Vagina (tissue), 2 donors: ENCODE results near the gene ETV7. TPM values are rescaled to one million over a fixed set of nuclear protein-coding genes. Genes with fewer than 3 reads are reported as not detected.

Experiments
- DNase-seq, 2 donors: peaks; one replicate each; pipeline ENCODE4 v3.0.0-alpha.2; 2017; ENCODE audit errors: extremely low spot score in 2 of 2
- H3K27ac ChIP-seq: fragments of 200-600 bp; sonication (generic); one replicate; pipeline ENCODE4 v1.5.1; 2019
- H3K27me3 ChIP-seq: fragments of 200-600 bp; sonication (generic); one replicate; pipeline ENCODE4 v1.5.1; 2019
- H3K36me3 ChIP-seq, 2 donors: fragments of 200-600 bp; sonication (generic); one replicate each; pipeline ENCODE4 v1.5.1; 2017 to 2019
- H3K4me1 ChIP-seq: fragments of 200-600 bp; sonication (generic); one replicate; pipeline ENCODE4 v1.5.1; 2019
- H3K4me3 ChIP-seq, 2 donors: fragments of 200-600 bp; sonication (generic); 1 replicate in 1 of 2; 2 replicates in 1 of 2; pipeline ENCODE4 v1.5.1; 2016 to 2019
- H3K9me3 ChIP-seq: fragments of 200-600 bp; sonication (generic); one replicate; pipeline ENCODE4 v1.5.1; 2019
- CTCF ChIP-seq, 3 experiments: fragments of 450-650 bp in 2 of 3; fragments of 200-600 bp in 1 of 3; sonication (generic) in 1 of 3; IDR thresholded peaks; one replicate each; pipeline ENCODE4 v1.5.1; 2017 to 2019; ENCODE audit warnings: antibody characterized with exemption in 3 of 3, mild to moderate bottlenecking in 2 of 3, moderate library complexity in 2 of 3
- POLR2A ChIP-seq, 2 donors: fragments of 450-650 bp; IDR thresholded peaks; one replicate each; pipeline ENCODE4 v1.6.1; 2017; ENCODE audit warnings: antibody characterized with exemption in 2 of 2, mild to moderate bottlenecking in 2 of 2, moderate library complexity in 2 of 2
- POLR2AphosphoS5 ChIP-seq, 2 donors: sonication (generic); formaldehyde crosslinking; IDR thresholded peaks; one replicate each; pipeline ENCODE4 v1.9.0; 2017; ENCODE audit warnings: antibody characterized with exemption in 2 of 2, mild to moderate bottlenecking in 2 of 2, low read depth in 1 of 2; ENCODE audit not compliant: insufficient read depth in 1 of 2
- intact Hi-C: fragments of 100-400 bp; cut with DNase I; formaldehyde crosslinking; loops from one replicate; pipeline ENCODE4 v1.15.1; 2023
- total RNA-seq: library from RNA; depleted of rRNA; stranded (reverse); fragments of >200 nt; gene quantifications from one replicate; pipeline ENCODE4 v1.2.3, GENCODE V29; 2016

ETV7 gene
- total RNA-seq, 1 donor from 2014 or later, result 2.2 TPM

DNA sequence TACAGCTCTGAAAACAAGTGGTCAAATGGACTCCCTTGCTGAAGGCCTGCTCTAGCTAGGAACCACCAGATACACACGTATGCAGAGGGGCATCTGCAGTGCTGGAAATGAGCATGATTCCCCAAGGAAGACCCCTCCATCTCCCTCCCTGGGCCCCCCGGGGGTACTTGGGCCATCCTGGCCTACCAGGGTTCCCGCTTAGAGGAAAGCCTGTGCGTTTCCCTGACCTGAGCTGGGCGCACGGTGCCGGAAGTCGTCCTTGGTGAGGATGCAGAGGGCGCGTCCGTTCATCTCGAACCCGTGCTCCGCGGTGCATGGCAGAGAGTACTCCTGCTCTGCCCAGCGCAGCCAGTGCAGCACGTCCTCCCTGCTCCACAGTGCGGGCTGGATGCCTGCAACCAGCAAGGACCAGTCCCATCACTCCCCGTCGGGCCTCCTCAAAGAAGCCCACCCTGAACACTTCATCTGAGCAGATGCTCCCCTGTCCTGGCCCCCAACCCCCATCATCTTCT, 11.8 kb downstream of the ETV7 start:
- no peaks in the 10 kb centered on the region for H3K36me3 ChIP-seq
- intact Hi-C loops, result no loop called here
- no peak overlapping the region for H3K4me3 ChIP-seq
- no peak for DNase-seq
- no peaks in the 10 kb centered on the region for H3K9me3 ChIP-seq
- no peak for TF ChIP-seq CTCF (IDR thresholded peaks at IDR 0.05)
- no peak for TF ChIP-seq POLR2AphosphoS5 (IDR thresholded peaks at IDR 0.05; ENCODE audit: insufficient read depth in 1 of 2, low read depth in 1 of 2)
- TF ChIP-seq POLR2A (IDR thresholded peaks at IDR 0.05), result no peak
- H3K27ac ChIP-seq, result no peak overlapping the region
- no peaks in the 10 kb centered on the region for H3K27me3 ChIP-seq
- H3K4me1 ChIP-seq, result peaks cover 4% of the 10 kb centered on the region

GRCh38 chr6:36374972-36375371, 12.5 kb downstream of the ETV7 start:
- Histone ChIP-seq H3K27ac (no peak overlapping the region), H3K36me3 (no peaks in the 10 kb centered on the region), H3K9me3 (no peaks in the 10 kb centered on the region), H3K27me3 (no peaks in the 10 kb centered on the region), H3K4me1 (peaks cover 4% of the 10 kb centered on the region), H3K4me3 (no peak overlapping the region)
- intact Hi-C loops, result no loop called here
- no peak for TF ChIP-seq POLR2AphosphoS5 (IDR thresholded peaks at IDR 0.05; ENCODE audit: insufficient read depth in 1 of 2, low read depth in 1 of 2)
- TF ChIP-seq CTCF (IDR thresholded peaks at IDR 0.05), result no peak
- TF ChIP-seq POLR2A (IDR thresholded peaks at IDR 0.05), result no peak
- DNase-seq, result no peak

GRCh38 chr6:36374194-36374593, 13.3 kb downstream of the ETV7 start:
- TF ChIP-seq POLR2A (IDR thresholded peaks at IDR 0.05), result no peak
- TF ChIP-seq CTCF (IDR thresholded peaks at IDR 0.05), result no peak
- TF ChIP-seq POLR2AphosphoS5 (IDR thresholded peaks at IDR 0.05; ENCODE audit: insufficient read depth in 1 of 2, low read depth in 1 of 2), result no peak
- peaks cover 4% of the 10 kb centered on the region for H3K4me1 ChIP-seq
- H3K27me3 ChIP-seq, result no peaks in the 10 kb centered on the region
- H3K36me3 ChIP-seq, result no peaks in the 10 kb centered on the region
- intact Hi-C loops, result no loop called here
- no peak for DNase-seq
- H3K27ac ChIP-seq, result no peak overlapping the region
- no peaks in the 10 kb centered on the region for H3K9me3 ChIP-seq
- H3K4me3 ChIP-seq, result no peak overlapping the region

GRCh38 chr6:36373368-36374019, 14.0 kb downstream of the ETV7 start:
- Histone ChIP-seq H3K4me3 (no peak overlapping the region), H3K9me3 (no peaks in the 10 kb centered on the region), H3K4me1 (peaks cover 4% of the 10 kb centered on the region), H3K27ac (no peak overlapping the region), H3K27me3 (no peaks in the 10 kb centered on the region), H3K36me3 (no peaks in the 10 kb centered on the region)
- DNase-seq, result no peak
- TF ChIP-seq POLR2AphosphoS5 (IDR thresholded peaks at IDR 0.05; ENCODE audit: insufficient read depth in 1 of 2, low read depth in 1 of 2), result peak in 1 of 2 donors; percentile 51
- TF ChIP-seq POLR2A (IDR thresholded peaks at IDR 0.05), result no peak
- intact Hi-C loops, result no loop called here

DNA sequence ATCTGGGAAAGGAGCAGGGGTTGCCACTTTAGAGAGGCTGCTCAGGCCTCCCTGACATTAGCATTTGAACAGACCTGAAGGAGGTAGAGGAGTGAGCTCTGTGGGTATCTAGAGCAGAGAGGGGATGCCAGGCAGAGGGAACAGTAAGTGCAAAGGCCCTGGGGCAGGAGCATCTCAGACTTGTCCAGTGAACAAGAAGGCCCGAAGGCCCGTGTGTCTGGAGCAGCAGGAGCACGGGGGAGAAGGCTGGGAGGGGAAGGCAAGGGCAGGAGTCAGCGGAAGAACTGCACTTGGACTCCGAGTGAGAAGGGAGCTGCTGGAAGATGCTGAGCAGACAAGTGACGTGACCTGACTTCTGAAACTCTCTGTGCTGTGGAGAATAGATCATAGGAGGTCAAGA, 15.4 kb downstream of the ETV7 start:
- H3K27me3 ChIP-seq, result no peaks in the 10 kb centered on the region
- no peaks in the 10 kb centered on the region for H3K9me3 ChIP-seq
- intact Hi-C loops, result no loop called here
- no peak for DNase-seq
- H3K4me3 ChIP-seq, result no peak overlapping the region
- TF ChIP-seq POLR2AphosphoS5 (IDR thresholded peaks at IDR 0.05; ENCODE audit: insufficient read depth in 1 of 2, low read depth in 1 of 2), result no peak
- TF ChIP-seq CTCF (IDR thresholded peaks at IDR 0.05), result no peak
- no peak for TF ChIP-seq POLR2A (IDR thresholded peaks at IDR 0.05)
- H3K36me3 ChIP-seq, result no peaks in the 10 kb centered on the region
- no peak overlapping the region for H3K27ac ChIP-seq
- H3K4me1 ChIP-seq, result peaks cover 4% of the 10 kb centered on the region
